CD4-positive, alpha-beta T cell treated with Interleukin-4 for 4 hours (primary cell): ENCODE data around the gene COX6B2.

ENCODE experiments used
- DNase-seq: peaks from one replicate; pipeline ENCODE4 v3.0.0-alpha.2; 2020

COX6B2 gene

GRCh38 chr19:55382522-55383054, 28.1 kb upstream of the COX6B2 start:
- no peak for DNase-seq

GRCh38 chr19:55382013-55382412, 27.5 kb upstream of the COX6B2 start:
- no peak for DNase-seq

GRCh38 chr19:55379174-55379573, 24.7 kb upstream of the COX6B2 start:
- DNase-seq = no peak

- DNase-seq = no peak
These were observed 23.0 kb upstream of the COX6B2 start for GRCh38 chr19:55377356-55378131.

GRCh38 chr19:55376241-55376933, 21.9 kb upstream of the COX6B2 start, which contains the start of gene TMEM190:
TMEM190 (plus strand) TSS chr19:55376826; CDS start chr19:55376854, 28 bp downstream.
- no peak for DNase-seq

GRCh38 chr19:55373993-55374757, 19.7 kb upstream of the COX6B2 start:
- no peak for DNase-seq

- no peak for DNase-seq
These were observed 18.9 kb upstream of the COX6B2 start for GRCh38 chr19:55373306-55373992.

GRCh38 chr19:55372316-55373081, 18.0 kb upstream of the COX6B2 start:
- DNase-seq = no peak

- DNase-seq = no peak
These were observed 15.9 kb upstream of the COX6B2 start, which contains the start of gene IL11 for GRCh38 chr19:55370305-55370988. IL11 (minus strand) TSS chr19:55370463; CDS start chr19:55370310, 153 bp downstream.

GRCh38 chr19:55369653-55370304, 15.3 kb upstream of the COX6B2 start:
- no peak for DNase-seq

GRCh38 chr19:55368701-55369563, 14.4 kb upstream of the COX6B2 start:
- no peak for DNase-seq

- DNase-seq = no peak
These were observed 13.6 kb upstream of the COX6B2 start for GRCh38 chr19:55368106-55368505.

- no peak for DNase-seq
These were observed 12.3 kb upstream of the COX6B2 start for GRCh38 chr19:55366790-55367189.

GRCh38 chr19:55365964-55366363, 11.4 kb upstream of the COX6B2 start:
- DNase-seq = no peak

GRCh38 chr19:55365245-55365644, 10.7 kb upstream of the COX6B2 start:
- no peak for DNase-seq

GRCh38 chr19:55362990-55363716, 8.6 kb upstream of the COX6B2 start, which contains the start of gene GARIN5B:
GARIN5B (minus strand) TSS chr19:55363260; CDS start chr19:55363066, 194 bp downstream.
- DNase-seq = no peak

GRCh38 chr19:55362174-55362989, 7.9 kb upstream of the COX6B2 start:
- no peak for DNase-seq

- DNase-seq = no peak
These were observed 6.4 kb upstream of the COX6B2 start for GRCh38 chr19:55360902-55361301.
